Smooth muscle cell (in vitro differentiated cells): Measurements from ENCODE around the gene PIEZO1. TPM values are rescaled to one million over a fixed set of nuclear protein-coding genes. Genes with fewer than 3 reads are reported as not detected.

Experiments used
- DNase-seq: peaks from one replicate; lab custom pipeline; 2025; ENCODE audit not compliant: unreplicated experiment; lab: John Stamatoyannopoulos, UW
- H2AFZ ChIP-seq: fragments of 200-600 bp; sonication (generic); 2 replicates; pipeline ENCODE4 v1.6.0; 2016; ENCODE audit warnings: antibody characterized with exemption, low read depth, mild to moderate bottlenecking
- H3F3A ChIP-seq: fragments of 200-600 bp; sonication (generic); 2 replicates; pipeline ENCODE4 v1.6.0; 2017; ENCODE audit warnings: antibody characterized with exemption, low read depth
- H3K27ac ChIP-seq: fragments of 200-600 bp; sonication (generic); 2 replicates; pipeline ENCODE4 v1.5.1; 2016; ENCODE audit warnings: low read depth, mild to moderate bottlenecking
- H3K27me3 ChIP-seq: fragments of 200-600 bp; sonication (generic); 2 replicates; pipeline ENCODE4 v1.6.1; 2016; ENCODE audit warnings: low read depth, mild to moderate bottlenecking
- H3K36me3 ChIP-seq: fragments of 200-600 bp; sonication (generic); 2 replicates; pipeline ENCODE4 v1.5.1; 2016; ENCODE audit warnings: low read depth
- H3K4me1 ChIP-seq: fragments of 200-600 bp; sonication (generic); 2 replicates; pipeline ENCODE4 v1.5.1; 2016; ENCODE audit warnings: low read depth
- H3K4me2 ChIP-seq: fragments of 200-600 bp; sonication (generic); 2 replicates; pipeline ENCODE4 v1.6.0; 2016; ENCODE audit warnings: mild to moderate bottlenecking
- H3K4me3 ChIP-seq: fragments of 200-600 bp; sonication (generic); 2 replicates; pipeline ENCODE4 v1.5.1; 2016; ENCODE audit warnings: mild to moderate bottlenecking
- H3K79me2 ChIP-seq: fragments of 200-600 bp; sonication (generic); 2 replicates; pipeline ENCODE4 v1.6.0; 2016; ENCODE audit warnings: low read depth, mild to moderate bottlenecking
- H3K9ac ChIP-seq: fragments of 200-600 bp; sonication (generic); 2 replicates; pipeline ENCODE4 v1.6.0; 2016; ENCODE audit warnings: low read depth
- H3K9me3 ChIP-seq: fragments of 200-600 bp; sonication (generic); replicated peaks from 2 replicates; pipeline ENCODE4 v1.5.1; 2016; ENCODE audit warnings: low read depth
- H4K20me1 ChIP-seq: fragments of 200-600 bp; sonication (generic); 2 replicates; pipeline ENCODE4 v1.6.0; 2016; ENCODE audit warnings: low read depth
- CTCF ChIP-seq: fragments of 200-600 bp; sonication (generic); IDR thresholded peaks from 2 replicates; pipeline ENCODE4 v1.5.1; 2017; ENCODE audit warnings: borderline replicate concordance, mild to moderate bottlenecking, antibody characterized with exemption; ENCODE audit not compliant: insufficient read depth, poor library complexity, severe bottlenecking
- WGBS: methylation state at CpG from one replicate; pipeline ENCODE4 v1.1.7; 2016; ENCODE audit warnings: low lambda C conversion rate; 5-methylcytosine and 5-hydroxymethylcytosine counted together
- polyA plus RNA-seq: library from polyadenylated mRNA; unstranded; fragments of >200 nt; fragmentation: Nextera tagmentation; extraction: Ambion mirVana; gene quantifications from 2 replicates; pipeline ENCODE4 v1.2.1, GENCODE V29; 2016
- total RNA-seq: library from RNA; depleted of rRNA; stranded (reverse); fragments of >200 nt; gene quantifications from 2 replicates; pipeline ENCODE4 v1.2.3, GENCODE V29; 2014

The PIEZO1 gene
- total and polyA plus RNA-seq, 2 experiments from 2014 or later = 62.1 to 70.9 TPM

DNA sequence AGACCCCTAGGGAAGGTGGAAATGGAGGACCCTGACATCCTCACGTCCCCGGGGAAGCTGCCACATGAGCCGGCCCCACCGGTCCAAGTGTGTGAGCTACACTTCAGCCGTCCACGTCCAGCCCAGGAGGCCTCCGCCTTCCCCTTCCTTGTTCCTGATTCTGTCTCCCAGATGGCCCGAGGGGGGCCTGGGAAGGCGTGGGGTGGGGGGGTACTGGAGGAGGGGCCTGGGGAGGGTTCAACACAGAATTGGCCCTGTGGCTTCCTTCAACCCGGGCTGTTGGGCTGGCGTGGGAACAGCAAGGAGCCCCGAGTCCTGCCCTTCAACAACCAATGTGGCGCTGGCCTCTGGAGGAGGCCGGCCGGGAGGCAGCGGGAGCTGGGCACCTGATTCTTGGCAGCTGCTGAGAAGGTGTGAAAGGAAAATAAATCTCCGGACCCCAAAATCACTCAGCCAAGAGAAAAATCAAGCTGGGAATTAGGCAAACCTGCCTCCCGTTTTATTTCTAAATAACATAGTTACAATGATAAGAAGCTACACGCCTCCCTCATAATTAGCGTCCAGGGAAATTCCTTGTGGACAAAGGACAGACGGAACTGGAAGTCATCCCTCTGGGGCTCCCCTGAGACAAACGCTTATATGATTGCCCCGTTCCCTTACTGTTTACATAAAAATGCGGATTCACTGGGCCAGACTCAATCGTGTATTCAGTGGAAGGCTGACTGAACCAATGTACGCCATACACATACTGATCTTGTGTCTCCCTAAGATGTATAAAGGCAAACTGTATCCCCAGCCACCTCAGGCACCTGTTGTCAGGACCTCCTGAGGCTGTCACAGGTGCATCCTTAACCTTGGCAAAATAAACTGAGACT lies 28.5 kb upstream of the PIEZO1 start:
- Histone ChIP-seq H2AFZ (no peak overlapping the region), H3K27me3 (no peaks in the 10 kb centered on the region), H4K20me1 (peaks cover 9% of the 10 kb centered on the region), H3K36me3 (no peaks in the 10 kb centered on the region), H3F3A (no peaks in the 10 kb centered on the region), H3K4me3 (no peak overlapping the region), H3K4me1 (peaks cover 10% of the 10 kb centered on the region), H3K4me2 (no peak overlapping the region), H3K9ac (no peak overlapping the region), H3K27ac (no peak overlapping the region), H3K79me2 (no peaks in the 10 kb centered on the region), H3K9me3 (no peaks in the 10 kb centered on the region)
- DNase-seq = no peak
- WGBS = 93% methylated on average over 23 of the region's 26 CpGs
- no peak for TF ChIP-seq CTCF

- Histone ChIP-seq H3K9me3 (no peaks in the 10 kb centered on the region), H3K36me3 (no peaks in the 10 kb centered on the region), H3K4me1 (peaks cover 10% of the 10 kb centered on the region), H3K27me3 (no peaks in the 10 kb centered on the region), H3F3A (no peaks in the 10 kb centered on the region), H3K9ac (no peak overlapping the region), H4K20me1 (peaks cover 9% of the 10 kb centered on the region), H3K79me2 (no peaks in the 10 kb centered on the region), H2AFZ (no peak overlapping the region), H3K4me2 (peak overlapping the region; percentile 93), H3K4me3 (peak overlapping the region; percentile 65), H3K27ac (peak overlapping the region; percentile 51)
- WGBS = 49% methylated on average over 29 of the region's 37 CpGs
- no peak for TF ChIP-seq CTCF
- DNase-seq = no peak
Observed at GRCh38 chr16:88812513-88813268, 27.7 kb upstream of the PIEZO1 start.

- H3K36me3 ChIP-seq = no peaks in the 10 kb centered on the region
- peaks cover 9% of the 10 kb centered on the region for H4K20me1 ChIP-seq
- peak; percentile 12 for TF ChIP-seq CTCF
- H3K9me3 ChIP-seq = no peaks in the 10 kb centered on the region
- H3K4me1 ChIP-seq = peaks cover 10% of the 10 kb centered on the region
- H3K9ac ChIP-seq = peak within 1 kb of the TSS; percentile 59
- H3K27ac ChIP-seq = peak within 1 kb of the TSS; percentile 70
- no peaks in the 10 kb centered on the region for H3K79me2 ChIP-seq
- WGBS = 2% methylated on average over 56 of the region's 84 CpGs
- no peaks in the 10 kb centered on the region for H3K27me3 ChIP-seq
- H3F3A ChIP-seq = no peaks in the 10 kb centered on the region
- peak within 1 kb of the TSS; percentile 93 for H3K4me2 ChIP-seq
- peak within 1 kb of the TSS; percentile 65 for H3K4me3 ChIP-seq
- peak within 1 kb of the TSS; percentile 78 for H2AFZ ChIP-seq
- DNase-seq = peak; percentile 93
Observed at GRCh38 chr16:88811769-88812512, 26.9 kb upstream of the PIEZO1 start, which contains the start of gene APRT. Gene APRT (minus strand): TSS chr16:88811928. CDS start chr16:88811899, 29 bp downstream.
